WERI-Rb-1 (cell line): ENCODE data around the gene SIX3.

ENCODE experiments used
- DNase-seq: peaks from one replicate; pipeline ENCODE4 v3.0.0-alpha.2; 2020
- H3K27ac ChIP-seq: fragments of 250-450 bp; sonication (Bioruptor Pico); 2 replicates; pipeline ENCODE4 v1.5.1; 2020; ENCODE audit warnings: mild to moderate bottlenecking, moderate library complexity
- H3K27me3 ChIP-seq: fragments of 250-450 bp; sonication (Bioruptor Pico); 2 replicates; pipeline ENCODE4 v1.5.1; 2021; ENCODE audit warnings: mild to moderate bottlenecking, low read depth, moderate library complexity; ENCODE audit not compliant: insufficient read depth, severe bottlenecking
- H3K36me3 ChIP-seq: fragments of 250-450 bp; sonication (Bioruptor Pico); 2 replicates; pipeline ENCODE4 v1.5.1; 2020; ENCODE audit warnings: mild to moderate bottlenecking, moderate library complexity
- H3K4me3 ChIP-seq: 2 replicates; pipeline ENCODE4 v1.5.1; 2011; ENCODE audit warnings: low read depth, mild to moderate bottlenecking, control low read depth, low read length
- H3K9me3 ChIP-seq: fragments of 250-450 bp; sonication (Bioruptor Pico); 2 replicates; pipeline ENCODE4 v1.5.1; 2021; ENCODE audit warnings: mild to moderate bottlenecking, moderate library complexity; ENCODE audit not compliant: severe bottlenecking
- CTCF ChIP-seq: IDR thresholded peaks from 2 replicates; pipeline ENCODE4 v1.5.1; 2011; ENCODE audit warnings: low read depth, mild to moderate bottlenecking, control low read depth, inconsistent platforms, low read length

SIX3 gene

GRCh38 chr2:44975571-44976450, 34.3 kb downstream of the SIX3 start:
- DNase-seq = no peak
- H3K27me3 ChIP-seq = no peaks in the 10 kb centered on the region
- no peaks in the 10 kb centered on the region for H3K36me3 ChIP-seq
- no peak overlapping the region for H3K27ac ChIP-seq
- no peak overlapping the region for H3K4me3 ChIP-seq
- no peak for TF ChIP-seq CTCF
- H3K9me3 ChIP-seq = no peaks in the 10 kb centered on the region

GRCh38 chr2:44979581-44979980, 38.1 kb downstream of the SIX3 start:
- DNase-seq = peak; percentile 60
- Histone ChIP-seq H3K27me3 (no peaks in the 10 kb centered on the region), H3K4me3 (no peak overlapping the region), H3K9me3 (no peaks in the 10 kb centered on the region), H3K36me3 (no peaks in the 10 kb centered on the region), H3K27ac (no peak overlapping the region)
- no peak for TF ChIP-seq CTCF

GRCh38 chr2:44980751-44981713, 39.5 kb downstream of the SIX3 start:
- Histone ChIP-seq H3K4me3 (no peak overlapping the region), H3K27ac (no peak overlapping the region), H3K36me3 (no peaks in the 10 kb centered on the region), H3K9me3 (peaks cover 2% of the 10 kb centered on the region), H3K27me3 (no peaks in the 10 kb centered on the region)
- no peak for TF ChIP-seq CTCF
- no peak for DNase-seq

GRCh38 chr2:44981714-44982108, 40.2 kb downstream of the SIX3 start:
- Histone ChIP-seq H3K4me3 (no peak overlapping the region), H3K36me3 (no peaks in the 10 kb centered on the region), H3K27me3 (no peaks in the 10 kb centered on the region), H3K27ac (no peak overlapping the region), H3K9me3 (peaks cover 2% of the 10 kb centered on the region)
- TF ChIP-seq CTCF = peak; percentile 97
- DNase-seq = peak; percentile 81

GRCh38 chr2:44983836-44984604, 42.5 kb downstream of the SIX3 start:
- no peaks in the 10 kb centered on the region for H3K36me3 ChIP-seq
- DNase-seq = no peak
- H3K4me3 ChIP-seq = no peak overlapping the region
- H3K27ac ChIP-seq = no peak overlapping the region
- peaks cover 4% of the 10 kb centered on the region for H3K9me3 ChIP-seq
- TF ChIP-seq CTCF = no peak
- H3K27me3 ChIP-seq = no peaks in the 10 kb centered on the region
